ENCODE measurements around the gene C15orf61.

Gene C15orf61

GRCh38 chr15:67521029-67521782, at the start of gene C15orf61:
TSS of gene C15orf61 (plus strand) at chr15:67521131. CDS start at chr15:67521249, 118 bp downstream.
- DNase-seq (ENCODE audit: low spot score): peak; percentile 77

GRCh38 chr15:67472957-67473356, 48.0 kb upstream of the C15orf61 start:
- no peak for DNase-seq (ENCODE audit: low spot score)

GRCh38 chr15:67474405-67475110, 46.4 kb upstream of the C15orf61 start:
- DNase-seq (ENCODE audit: low spot score): no peak

GRCh38 chr15:67479781-67480505, 41.0 kb upstream of the C15orf61 start:
- no peak for DNase-seq (ENCODE audit: low spot score)

GRCh38 chr15:67480741-67481140, 40.2 kb upstream of the C15orf61 start:
- no peak for DNase-seq (ENCODE audit: low spot score)

GRCh38 chr15:67481680-67482079, 39.3 kb upstream of the C15orf61 start:
- DNase-seq (ENCODE audit: low spot score): no peak

- DNase-seq (ENCODE audit: low spot score): no peak
Observed at GRCh38 chr15:67495585-67495984, 25.3 kb upstream of the C15orf61 start.

GRCh38 chr15:67501177-67501835, 19.6 kb upstream of the C15orf61 start:
- peak; percentile 72 for DNase-seq (ENCODE audit: low spot score)

- DNase-seq (ENCODE audit: low spot score): peak; percentile 92
Observed at GRCh38 chr15:67501836-67502461, 19.0 kb upstream of the C15orf61 start.

- no peak for DNase-seq (ENCODE audit: low spot score)
Observed at GRCh38 chr15:67504056-67504455, 16.9 kb upstream of the C15orf61 start.

GRCh38 chr15:67504796-67505195, 16.1 kb upstream of the C15orf61 start:
- no peak for DNase-seq (ENCODE audit: low spot score)

- DNase-seq (ENCODE audit: low spot score): no peak
Observed at GRCh38 chr15:67505675-67506572, 15.0 kb upstream of the C15orf61 start.

- DNase-seq (ENCODE audit: low spot score): no peak
Observed at GRCh38 chr15:67506775-67507747, 13.9 kb upstream of the C15orf61 start.

- DNase-seq (ENCODE audit: low spot score): no peak
Observed at GRCh38 chr15:67508407-67508806, 12.5 kb upstream of the C15orf61 start.

GRCh38 chr15:67509918-67510317, 11.0 kb upstream of the C15orf61 start:
- no peak for DNase-seq (ENCODE audit: low spot score)

GRCh38 chr15:67510597-67511190, 10.2 kb upstream of the C15orf61 start:
- DNase-seq (ENCODE audit: low spot score): no peak

GRCh38 chr15:67511606-67512005, 9.3 kb upstream of the C15orf61 start:
- peak; percentile 42 for DNase-seq (ENCODE audit: low spot score)

GRCh38 chr15:67512140-67512539, 8.8 kb upstream of the C15orf61 start:
- DNase-seq (ENCODE audit: low spot score): no peak
